Common myeloid progenitor, CD34-positive (primary cell): Measurements from ENCODE around the gene TPM2.

ENCODE experiments used
- CTCF ChIA-PET: fragments of 350-600 bp; sonication (Branson Sonifier 250); formaldehyde crosslinking; loops from one replicate; lab custom pipeline; 2021; ENCODE audit warnings: antibody characterized with exemption; lab: Charles Lee
- POLR2A ChIA-PET: fragments of 350-600 bp; sonication (Branson Sonifier 250); formaldehyde crosslinking; loops from one replicate; lab custom pipeline; 2021; ENCODE audit warnings: antibody characterized with exemption; lab: Charles Lee
- DNase-seq, 3 donors: peaks; one replicate each; pipeline versions ENCODE4 v3.0.0 to v3.0.0-alpha.2; 2013
- H3K27ac ChIP-seq, 2 experiments: 1 replicate in 1 of 2; 2 replicates in 1 of 2; pipeline ENCODE4 v1.7.0; 2013; ENCODE audit warnings: inconsistent platforms in 2 of 2, low read length in 2 of 2, mild to moderate bottlenecking in 2 of 2, low read depth in 1 of 2, moderate library complexity in 1 of 2; ENCODE audit not compliant: severe bottlenecking in 2 of 2, insufficient read depth in 1 of 2, poor library complexity in 1 of 2
- H3K27me3 ChIP-seq, 5 experiments: replicated peaks in 2 of 5; 1 replicate in 3 of 5; 2 replicates in 2 of 5; pipeline versions ENCODE4 v1.6.1 to v1.7.0; 2013; ENCODE audit warnings: low read length in 4 of 5, mild to moderate bottlenecking in 2 of 5, moderate library complexity in 2 of 5, inconsistent platforms in 1 of 5; ENCODE audit not compliant: insufficient read depth in 5 of 5, control insufficient read depth in 4 of 5
- H3K36me3 ChIP-seq, 4 experiments: 1 replicate in 2 of 4; 2 replicates in 2 of 4; pipeline versions ENCODE4 v1.6.1 to v1.7.0; 2013; ENCODE audit warnings: low read length in 3 of 4, control low read depth in 1 of 4, mild to moderate bottlenecking in 1 of 4; ENCODE audit not compliant: control insufficient read depth in 4 of 4, insufficient read depth in 4 of 4
- H3K4me1 ChIP-seq, 4 experiments: 1 replicate in 3 of 4; 2 replicates in 1 of 4; pipeline versions ENCODE4 v1.6.1 to v1.7.1; 2013; ENCODE audit warnings: low read length in 3 of 4, mild to moderate bottlenecking in 3 of 4, control low read depth in 1 of 4, inconsistent platforms in 1 of 4, moderate library complexity in 1 of 4; ENCODE audit not compliant: control insufficient read depth in 4 of 4, insufficient read depth in 4 of 4; ENCODE audit errors: control extremely low read depth in 1 of 4
- H3K4me3 ChIP-seq, 7 experiments: 1 replicate in 4 of 7; 2 replicates in 3 of 7; pipeline versions ENCODE4 v1.5.1 to v1.7.0; 2013; ENCODE audit warnings: mild to moderate bottlenecking in 7 of 7, low read length in 6 of 7, moderate library complexity in 6 of 7, inconsistent platforms in 2 of 7, low read depth in 2 of 7, control low read depth in 1 of 7; ENCODE audit not compliant: insufficient read depth in 4 of 7, control insufficient read depth in 1 of 7; ENCODE audit errors: extremely low read depth in 1 of 7
- H3K9me3 ChIP-seq, 5 experiments: 1 replicate in 4 of 5; 2 replicates in 1 of 5; pipeline versions ENCODE4 v1.6.1 to v1.7.1; 2013; ENCODE audit warnings: low read length in 4 of 5, mild to moderate bottlenecking in 2 of 5, inconsistent platforms in 1 of 5, low read depth in 1 of 5, moderate library complexity in 1 of 5; ENCODE audit not compliant: control insufficient read depth in 4 of 5, insufficient read depth in 2 of 5; ENCODE audit errors: control extremely low read depth in 1 of 5
- WGBS: methylation state at CpG from one replicate; pipeline ENCODE4 v1.1.5; 2013; ENCODE audit not compliant: insufficient coverage; 5-methylcytosine and 5-hydroxymethylcytosine counted together

The TPM2 gene

DNA sequence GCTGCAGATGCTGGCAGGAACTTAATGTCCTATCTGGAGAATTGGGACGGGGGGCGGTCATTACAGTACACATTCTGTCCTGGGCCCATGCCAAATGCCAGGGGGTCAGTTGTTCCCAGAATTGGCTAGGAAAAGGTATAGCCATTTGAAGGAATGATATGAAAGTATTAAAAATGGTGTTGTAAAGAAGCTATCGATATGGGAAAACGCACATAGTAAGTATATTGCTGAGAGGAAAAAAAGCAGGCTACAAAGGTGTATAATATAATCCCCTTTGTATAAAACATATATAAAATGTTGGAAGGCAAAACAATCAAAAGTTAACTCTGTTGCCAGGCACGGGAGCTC lies 24.3 kb downstream of the TPM2 start:
- no peaks in the 10 kb centered on the region for H3K27me3 ChIP-seq
- WGBS, result 8% methylated on average over 2 of the region's 5 CpGs
- no peak for DNase-seq
- no peaks in the 10 kb centered on the region for H3K9me3 ChIP-seq
- H3K27ac ChIP-seq, result peak overlapping the region in 1 of 2 experiments; percentile 70
- ChIA-PET POLR2A (no interaction called here), CTCF (interaction anchor here (1.1 to 12.8 kb wide), 8 partner anchors 11 to 161 kb away, joined by 3 to 117 read pairs (median 10); partner anchors contain the start of gene CD72)
- H3K4me3 ChIP-seq, result peak overlapping the region; percentile 64 to 88 (median 81)
- peaks cover 12 to 52% (median 36%) of the 10 kb centered on the region in 4 experiments for H3K4me1 ChIP-seq
- H3K36me3 ChIP-seq, result peaks cover 0 to 18% (median 3%) of the 10 kb centered on the region in 4 experiments

DNA sequence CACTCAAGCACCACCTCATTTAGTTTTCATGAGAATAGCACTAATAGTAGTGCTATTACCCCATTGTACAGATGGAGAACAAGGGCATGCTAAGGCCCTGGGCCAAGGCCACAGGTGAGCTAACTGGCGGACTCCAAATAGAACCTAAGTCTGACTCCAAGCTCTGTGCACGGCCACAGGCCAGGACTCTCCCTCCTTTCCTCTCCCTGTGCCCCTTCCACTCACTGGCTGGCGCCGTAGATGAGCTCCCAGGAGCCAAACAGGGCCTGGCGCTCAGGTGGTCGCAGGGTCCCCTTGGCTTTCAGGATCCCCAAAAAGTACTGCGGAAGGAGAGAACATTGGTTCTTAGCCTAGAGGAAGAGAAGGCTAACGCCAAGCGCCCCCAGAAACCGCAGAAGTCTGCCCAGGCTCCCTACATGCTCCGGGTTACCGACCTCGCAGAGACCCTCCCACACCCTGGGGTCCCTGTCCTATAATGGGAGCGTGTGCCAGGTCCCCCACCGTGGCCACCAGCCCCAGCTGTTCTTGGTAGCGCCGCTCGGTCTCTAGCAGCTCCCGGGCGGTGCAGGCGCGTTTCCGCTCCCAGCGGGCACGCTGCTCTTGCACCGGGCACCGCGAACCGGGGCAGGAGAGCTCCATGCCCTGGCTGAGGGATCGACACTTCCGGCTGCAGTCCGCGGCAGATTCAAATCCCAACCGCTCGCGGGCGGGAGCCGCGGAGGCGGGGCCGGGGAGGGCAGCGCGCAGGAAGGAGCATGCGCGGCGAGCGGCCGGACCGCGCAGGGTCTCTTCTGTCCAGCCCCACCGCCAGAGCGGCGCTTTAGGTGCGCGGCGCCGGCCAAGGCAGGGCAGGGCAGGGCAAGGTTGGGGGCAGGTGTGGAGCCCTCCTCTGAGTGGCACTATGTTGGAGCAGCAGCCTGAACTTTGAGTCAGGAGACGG lies 24.9 kb downstream of the TPM2 start, which contains the start of gene ARHGEF39:
Gene ARHGEF39 (minus strand): TSS at position 665 of the 940 bp plus-strand sequence. CDS start 26 bp downstream, at position 639.
- H3K4me1 ChIP-seq, result peaks cover 12 to 55% (median 36%) of the 10 kb centered on the region in 4 experiments
- CTCF ChIA-PET, result interaction anchor here (0.7 to 12.8 kb wide), 15 partner anchors 8 to 70 kb away, joined by 3 to 117 read pairs (median 3); partner anchors contain the start of gene CD72
- peak; percentile 51 to 68 (median 57) for DNase-seq
- H3K36me3 ChIP-seq, result peaks cover 0 to 23% (median 5%) of the 10 kb centered on the region in 4 experiments
- no peaks in the 10 kb centered on the region for H3K27me3 ChIP-seq
- H3K27ac ChIP-seq, result peak within 1 kb of the TSS in 1 of 2 experiments; percentile 70
- H3K4me3 ChIP-seq, result peak within 1 kb of the TSS; percentile 64 to 88 (median 81)
- WGBS, result 9% methylated on average over 50 of the region's 58 CpGs
- H3K9me3 ChIP-seq, result no peaks in the 10 kb centered on the region
- POLR2A ChIA-PET, result interaction anchor here (0.6 kb wide), 1 partner anchor 26 kb away, joined by 4 read pairs; no protein-coding TSS in a partner anchor

GRCh38 chr9:35662437-35662836 lies 27.3 kb downstream of the TPM2 start:
- 89% methylated on average over 7 of the region's 7 CpGs for WGBS
- no peak overlapping the region for H3K4me3 ChIP-seq
- ChIA-PET CTCF (interaction anchor here (0.9 to 12.8 kb wide), 11 partner anchors 8 to 127 kb away, joined by 3 to 117 read pairs (median 5); partner anchors contain the start of genes CA9, CD72, CREB3 and TLN1), POLR2A (interaction anchor here (0.7 kb wide), 1 partner anchor 40 kb away, joined by 3 read pairs; no protein-coding TSS in a partner anchor)
- H3K27me3 ChIP-seq, result no peaks in the 10 kb centered on the region
- H3K36me3 ChIP-seq, result peaks cover 0 to 23% (median 5%) of the 10 kb centered on the region in 4 experiments
- peaks cover 16 to 72% (median 50%) of the 10 kb centered on the region in 4 experiments for H3K4me1 ChIP-seq
- no peaks in the 10 kb centered on the region for H3K9me3 ChIP-seq
- H3K27ac ChIP-seq, result peak overlapping the region; percentile 12 to 36
- DNase-seq, result no peak

DNA sequence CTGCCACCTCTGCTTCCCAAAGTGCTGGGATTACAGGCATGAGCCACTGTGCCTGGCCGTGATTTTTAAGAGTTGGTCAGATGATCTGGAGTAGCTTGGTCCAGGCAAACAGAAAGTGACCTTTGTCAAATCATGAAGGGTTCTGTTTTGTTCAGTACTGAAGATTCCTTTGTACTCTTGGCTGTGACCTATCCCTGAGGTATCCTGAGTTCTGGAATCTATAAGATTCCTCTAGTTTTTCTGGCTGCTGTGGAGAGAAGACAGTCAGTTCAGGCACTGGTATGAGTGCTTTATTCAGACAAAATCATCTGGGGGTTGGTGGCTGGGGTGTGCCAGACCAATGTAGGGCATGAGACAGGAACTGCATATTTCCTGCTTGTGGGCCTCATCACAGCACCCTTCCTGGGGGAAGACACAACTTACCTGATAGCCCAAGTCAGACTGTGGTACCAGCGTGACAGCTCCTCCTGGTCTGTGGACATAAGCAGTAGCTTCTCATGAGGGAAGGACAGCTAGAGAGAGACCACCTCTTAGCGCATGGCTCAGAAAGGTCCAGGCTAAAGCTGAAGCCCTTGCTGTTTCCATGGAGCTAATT lies 27.9 kb downstream of the TPM2 start:
- H3K27ac ChIP-seq, result peak overlapping the region; percentile 12 to 36
- H3K4me3 ChIP-seq, result peak overlapping the region in 2 of 7 experiments; percentile 3 to 31
- H3K9me3 ChIP-seq, result no peaks in the 10 kb centered on the region
- no peak for DNase-seq
- 54% methylated on average over 3 of the region's 3 CpGs for WGBS
- H3K4me1 ChIP-seq, result peaks cover 18 to 78% (median 55%) of the 10 kb centered on the region in 4 experiments
- H3K36me3 ChIP-seq, result peaks cover 0 to 23% (median 5%) of the 10 kb centered on the region in 4 experiments
- ChIA-PET POLR2A (interaction anchor here (0.7 kb wide), 1 partner anchor 41 kb away, joined by 3 read pairs; no protein-coding TSS in a partner anchor), CTCF (interaction anchor here (0.9 to 12.8 kb wide), 18 partner anchors 9 to 220 kb away, joined by 3 to 117 read pairs (median 5); partner anchors contain the start of genes CA9, CD72, CREB3 and TLN1)
- H3K27me3 ChIP-seq, result no peaks in the 10 kb centered on the region

DNA sequence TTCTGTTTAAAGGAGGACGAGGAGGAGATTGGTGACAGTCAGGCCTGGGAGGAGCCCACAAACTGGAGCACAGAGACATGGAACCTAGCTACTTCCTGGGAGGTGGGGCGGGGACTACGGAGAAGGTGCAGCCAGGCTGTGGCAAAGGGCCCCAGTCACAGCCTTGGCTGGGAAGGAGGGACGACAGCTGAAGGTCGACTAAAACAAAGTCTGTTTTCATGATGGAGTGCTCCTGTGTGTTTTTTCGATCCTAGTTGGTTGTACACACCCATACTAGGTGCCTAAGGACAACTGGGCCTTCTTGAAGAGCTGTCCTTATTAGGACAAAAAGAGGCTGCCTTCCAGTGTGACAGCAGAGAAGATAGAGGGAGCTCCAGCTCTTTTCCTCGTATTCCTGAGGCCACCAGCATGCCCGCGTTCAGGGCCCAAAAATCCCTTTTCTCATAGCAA lies 28.7 kb downstream of the TPM2 start:
- Histone ChIP-seq H3K36me3 (peaks cover 0 to 23% (median 5%) of the 10 kb centered on the region in 4 experiments), H3K9me3 (no peaks in the 10 kb centered on the region), H3K4me1 (peaks cover 18 to 85% (median 59%) of the 10 kb centered on the region in 4 experiments), H3K27ac (peak overlapping the region in 1 of 2 experiments; percentile 23), H3K4me3 (no peak overlapping the region), H3K27me3 (no peaks in the 10 kb centered on the region)
- POLR2A ChIA-PET, result no interaction called here
- DNase-seq, result no peak
- 93% methylated on average over 5 of the region's 9 CpGs for WGBS
- CTCF ChIA-PET, result interaction anchor here (0.6 to 12.8 kb wide), 19 partner anchors 10 to 221 kb away, joined by 3 to 117 read pairs (median 4); partner anchors contain the start of genes CA9, CD72, CREB3 and TLN1

DNA sequence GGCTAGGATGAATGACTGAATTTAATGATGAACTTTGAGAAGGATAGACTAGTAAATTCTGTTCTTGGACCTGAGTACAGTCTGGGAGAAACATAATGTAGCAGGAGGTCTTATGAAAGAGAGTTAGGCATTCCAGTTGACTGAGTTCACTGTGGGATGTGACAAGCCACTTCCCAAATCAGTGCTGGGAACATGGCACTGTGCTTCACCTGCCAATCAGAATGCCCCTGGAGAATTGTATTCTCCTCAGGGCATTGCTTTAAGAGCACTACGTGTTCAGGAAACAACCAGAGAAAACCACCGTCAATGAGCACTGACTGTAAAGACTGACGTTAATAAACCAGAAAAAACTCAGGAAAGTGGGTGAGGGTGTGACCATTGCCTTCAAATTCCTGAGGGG lies 30.4 kb downstream of the TPM2 start:
- CTCF ChIA-PET, result interaction anchor here (0.6 to 12.8 kb wide), 10 partner anchors 10 to 144 kb away, joined by 3 to 117 read pairs (median 7); partner anchors contain the start of genes CD72, CREB3, TLN1 and TPM2
- WGBS, result 78% methylated on average over 3 of the region's 3 CpGs
- no peak for DNase-seq

More for the DNA sequence above, 30.4 kb downstream of the TPM2 start:
- peak overlapping the region in 4 of 7 experiments; percentile 81 to 89 (median 86) for H3K4me3 ChIP-seq
- no peaks in the 10 kb centered on the region for H3K27me3 ChIP-seq
- POLR2A ChIA-PET, result no interaction called here
- peak overlapping the region in 1 of 2 experiments; percentile 100 for H3K27ac ChIP-seq
- peaks cover 0 to 23% (median 5%) of the 10 kb centered on the region in 4 experiments for H3K36me3 ChIP-seq
- peaks cover 11 to 72% (median 45%) of the 10 kb centered on the region in 4 experiments for H3K4me1 ChIP-seq
- no peaks in the 10 kb centered on the region for H3K9me3 ChIP-seq
